Activated naive CD4-positive, alpha-beta T cell (primary cell): ENCODE data around the gene TBX4.

Experiments used
- DNase-seq, 4 experiments: peaks; one replicate each; lab custom pipeline; 2025; lab: John Stamatoyannopoulos, UW

The TBX4 gene

DNA sequence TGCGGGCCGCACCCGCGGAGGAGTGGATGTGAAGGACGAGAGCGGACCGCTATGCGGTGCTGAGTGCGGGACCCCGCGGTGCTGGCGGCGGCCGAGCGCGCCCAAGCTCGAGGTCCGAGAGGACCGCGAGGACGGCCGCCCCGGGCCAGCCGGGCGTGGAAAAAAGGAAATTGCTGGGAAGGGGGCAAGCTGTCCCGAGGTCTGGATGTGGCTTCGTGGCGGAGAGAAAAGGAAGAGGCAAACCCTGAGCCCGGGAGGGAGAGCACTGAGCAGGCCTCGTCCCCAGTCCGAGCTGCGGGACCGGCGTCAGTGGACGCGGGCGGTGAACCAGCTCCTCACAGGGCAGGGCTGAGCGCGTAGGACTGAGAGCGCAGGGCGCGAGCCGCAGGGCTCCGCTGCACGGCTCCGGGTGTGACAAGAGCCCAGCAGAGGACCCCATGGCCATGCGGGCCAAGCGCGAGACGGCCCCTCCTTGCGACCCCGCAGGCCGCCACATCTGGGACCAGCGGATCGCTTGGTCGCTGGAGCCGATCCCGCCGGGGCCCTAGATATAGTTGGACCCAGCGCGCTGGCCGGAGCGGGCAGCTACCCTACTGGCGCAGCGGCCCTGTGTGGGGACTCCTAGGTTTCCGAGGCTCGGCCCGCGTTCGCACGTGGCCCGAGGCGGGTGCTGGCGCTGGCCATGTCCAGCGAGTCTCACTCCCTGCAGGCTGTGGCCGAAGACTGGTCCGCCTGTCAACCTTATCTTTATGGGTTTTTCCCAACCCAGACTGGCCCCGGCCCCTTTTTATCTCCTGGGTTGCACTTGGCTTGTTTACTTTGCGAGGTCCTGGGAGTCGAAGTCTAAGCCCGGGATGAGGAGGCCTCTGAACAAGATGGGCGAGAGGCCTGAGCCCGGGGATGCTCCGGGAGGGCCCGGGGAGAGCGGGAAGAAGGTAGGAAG is 2.4 kb downstream of the TBX4 start:
- DNase-seq = no peak

DNA sequence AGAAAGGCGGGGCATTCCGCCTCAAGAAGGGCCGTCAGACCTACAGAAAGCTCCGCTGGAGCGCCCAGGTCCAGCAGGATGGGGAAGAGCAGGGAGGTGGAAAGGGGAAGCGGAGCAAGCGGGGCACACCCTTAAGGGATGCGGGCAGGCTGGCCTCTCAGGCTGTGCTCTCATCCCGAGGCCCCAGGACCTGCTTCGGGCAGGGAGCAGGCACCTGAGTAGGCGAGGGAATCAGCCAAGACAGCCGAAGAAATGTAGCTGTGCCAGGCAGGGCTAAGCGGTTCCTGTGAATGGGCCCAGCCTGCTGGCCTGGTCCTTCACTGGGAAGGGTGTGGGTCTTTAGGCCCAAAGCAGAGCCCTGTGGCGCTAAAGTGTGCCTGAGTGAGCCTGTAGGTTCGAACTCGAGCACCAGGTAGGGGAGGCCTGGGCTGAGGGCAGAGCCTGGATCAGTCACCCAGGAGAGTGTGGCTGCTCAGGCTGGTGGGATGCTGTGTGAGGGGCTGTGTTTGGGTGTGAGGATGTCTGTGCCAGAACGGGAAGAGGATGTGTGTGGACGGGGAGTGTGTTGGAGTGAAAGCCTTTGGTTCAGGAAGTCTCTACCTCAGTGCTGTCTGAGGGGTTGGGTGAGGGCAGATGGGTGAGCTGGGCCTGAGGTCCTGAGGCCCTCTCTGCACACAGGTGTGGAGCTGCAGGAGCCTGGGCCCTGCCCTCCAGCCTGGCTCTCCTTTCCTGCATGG is 3.3 kb downstream of the TBX4 start:
- no peak for DNase-seq

DNA sequence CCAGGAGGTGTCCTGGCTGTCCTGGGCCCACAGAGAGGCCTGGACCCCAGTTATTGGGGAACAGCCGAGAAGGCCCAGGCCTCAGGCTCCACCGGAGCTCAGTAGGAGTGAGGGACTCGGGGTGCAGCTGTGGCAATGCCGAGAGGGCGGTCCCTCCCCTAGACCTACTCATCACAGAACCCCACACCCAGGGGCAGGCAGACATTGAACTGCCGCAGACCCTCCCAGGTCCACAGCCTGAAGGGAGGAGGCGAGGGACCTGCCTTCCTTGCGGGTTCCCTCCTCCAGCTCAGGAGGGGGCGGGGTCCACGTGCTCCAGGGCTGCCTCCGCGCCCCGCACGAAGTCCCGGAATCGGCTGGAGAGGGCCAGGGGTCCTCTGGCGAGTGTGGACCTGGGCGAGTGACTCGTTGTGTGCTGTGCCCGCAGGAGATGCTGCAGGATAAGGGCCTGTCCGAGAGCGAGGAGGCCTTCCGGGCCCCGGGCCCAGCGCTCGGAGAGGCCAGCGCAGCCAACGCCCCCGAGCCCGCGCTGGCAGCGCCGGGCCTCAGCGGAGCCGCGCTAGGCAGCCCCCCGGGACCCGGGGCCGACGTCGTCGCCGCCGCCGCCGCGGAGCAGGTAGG is 3.9 kb downstream of the TBX4 start:
- no peak for DNase-seq

DNA sequence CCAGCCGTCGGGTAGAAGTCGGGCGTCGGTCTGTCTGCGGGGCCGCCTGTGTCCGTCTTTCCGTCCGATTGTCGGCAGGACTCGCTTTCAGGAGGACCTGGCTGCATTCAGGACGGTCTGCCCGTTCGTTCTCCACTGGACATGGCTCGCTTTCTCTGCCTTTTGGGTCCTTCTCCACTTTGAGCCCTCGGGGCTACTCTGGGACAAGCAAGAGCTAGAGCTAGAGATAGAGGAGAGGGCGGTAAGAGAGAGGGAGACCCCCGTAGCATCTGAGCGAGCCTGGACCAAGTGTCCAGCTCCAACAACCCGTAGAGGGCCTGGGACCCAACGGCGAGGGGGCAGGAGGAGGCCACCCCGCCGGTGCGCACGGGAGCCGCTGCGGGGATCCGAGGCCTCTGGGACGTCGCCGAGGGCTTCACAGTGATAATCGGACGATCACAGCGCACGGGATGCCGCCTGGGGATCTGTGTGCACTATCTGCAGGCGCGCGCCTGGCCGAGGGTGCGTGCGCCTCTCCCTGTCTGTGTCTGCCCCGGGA is 4.5 kb downstream of the TBX4 start:
- DNase-seq = no peak

DNA sequence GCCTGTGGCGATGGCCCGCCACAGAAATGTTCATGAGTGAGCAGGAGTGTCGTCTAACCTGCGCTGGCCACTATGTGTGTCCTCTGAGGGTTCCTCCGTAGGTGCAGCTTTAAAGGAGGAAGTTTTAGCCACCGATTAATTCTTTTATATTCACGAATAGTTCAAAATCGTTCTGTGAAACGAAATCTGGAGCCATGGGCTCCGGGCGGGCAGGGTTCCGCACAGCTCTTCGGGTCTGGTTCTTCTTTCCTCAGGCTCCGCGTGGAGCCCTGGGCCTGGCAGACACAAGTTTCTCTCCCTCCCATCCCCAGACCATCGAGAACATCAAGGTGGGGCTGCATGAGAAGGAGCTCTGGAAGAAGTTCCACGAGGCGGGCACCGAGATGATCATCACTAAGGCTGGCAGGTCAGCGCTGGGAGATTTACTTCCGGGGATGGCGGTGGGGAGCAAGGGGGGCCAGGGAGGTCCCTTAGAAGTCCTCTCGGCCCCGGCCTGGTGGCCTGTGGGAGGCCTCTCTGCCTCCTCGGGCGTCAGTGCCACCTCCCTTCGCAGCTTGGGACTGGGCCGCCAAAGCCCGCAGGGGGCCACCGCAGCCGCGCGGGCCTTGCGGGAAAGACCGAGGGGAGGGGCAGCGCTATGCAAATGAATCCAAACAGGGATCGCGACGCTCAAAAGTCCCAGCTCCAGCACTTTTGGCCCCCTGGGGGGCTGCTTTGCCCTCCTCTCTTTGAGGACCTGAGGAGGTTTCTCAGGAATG is 5.2 kb downstream of the TBX4 start:
- no peak for DNase-seq

DNA sequence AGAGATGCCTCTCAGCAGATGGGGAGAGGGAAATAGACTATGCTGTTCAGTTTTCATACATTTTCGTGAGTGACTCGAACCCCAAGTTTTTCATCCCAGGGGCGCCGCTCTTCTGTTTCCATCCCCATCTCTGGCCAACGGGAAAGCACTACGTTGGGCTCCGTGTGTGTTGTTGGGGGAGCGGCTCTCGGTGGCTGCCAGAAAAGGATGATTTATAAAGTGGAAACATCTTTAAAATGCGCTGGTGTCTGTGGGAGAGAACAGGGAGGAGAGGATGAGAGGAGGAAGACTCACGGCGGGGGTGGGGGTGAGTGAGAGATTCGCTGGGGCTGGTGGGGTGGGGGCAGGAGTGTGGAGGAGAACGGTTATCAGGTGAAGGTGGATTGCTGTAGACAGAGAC is 5.8 kb downstream of the TBX4 start:
- DNase-seq = no peak

DNA sequence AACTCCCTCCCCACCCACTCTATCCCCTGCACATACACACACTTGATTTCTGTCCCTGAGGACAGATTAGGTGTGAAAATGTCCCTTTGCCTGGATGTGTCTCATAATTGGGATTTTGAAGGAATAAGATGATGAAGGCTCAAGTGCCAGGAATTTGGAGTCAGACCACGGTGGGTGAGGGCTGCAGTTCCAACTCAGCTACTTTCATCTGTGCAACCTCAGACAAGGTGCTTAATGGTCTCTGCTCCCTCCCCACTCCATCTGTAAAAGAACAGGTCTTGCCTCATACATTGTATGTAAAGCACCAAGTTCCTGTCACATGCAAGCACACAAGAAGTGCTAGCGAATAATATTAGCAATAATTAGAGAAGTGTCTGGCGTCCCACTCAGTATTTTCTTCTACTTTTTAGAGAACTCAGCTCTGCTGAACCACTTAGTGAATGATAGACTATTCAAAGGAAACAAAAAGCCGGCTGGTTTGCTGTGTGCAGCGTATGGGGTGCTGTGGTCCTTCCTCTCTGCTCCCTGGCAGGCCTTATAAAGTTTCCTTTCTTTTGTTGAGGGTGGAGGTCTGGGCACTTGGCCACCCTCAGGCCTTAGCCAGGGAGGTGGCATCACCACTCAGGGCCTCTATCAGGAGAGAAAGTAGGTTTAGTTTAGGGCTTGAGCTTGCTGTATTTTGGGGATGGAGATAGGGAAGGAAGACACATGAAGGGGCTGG is 6.4 kb downstream of the TBX4 start:
- DNase-seq = no peak

DNA sequence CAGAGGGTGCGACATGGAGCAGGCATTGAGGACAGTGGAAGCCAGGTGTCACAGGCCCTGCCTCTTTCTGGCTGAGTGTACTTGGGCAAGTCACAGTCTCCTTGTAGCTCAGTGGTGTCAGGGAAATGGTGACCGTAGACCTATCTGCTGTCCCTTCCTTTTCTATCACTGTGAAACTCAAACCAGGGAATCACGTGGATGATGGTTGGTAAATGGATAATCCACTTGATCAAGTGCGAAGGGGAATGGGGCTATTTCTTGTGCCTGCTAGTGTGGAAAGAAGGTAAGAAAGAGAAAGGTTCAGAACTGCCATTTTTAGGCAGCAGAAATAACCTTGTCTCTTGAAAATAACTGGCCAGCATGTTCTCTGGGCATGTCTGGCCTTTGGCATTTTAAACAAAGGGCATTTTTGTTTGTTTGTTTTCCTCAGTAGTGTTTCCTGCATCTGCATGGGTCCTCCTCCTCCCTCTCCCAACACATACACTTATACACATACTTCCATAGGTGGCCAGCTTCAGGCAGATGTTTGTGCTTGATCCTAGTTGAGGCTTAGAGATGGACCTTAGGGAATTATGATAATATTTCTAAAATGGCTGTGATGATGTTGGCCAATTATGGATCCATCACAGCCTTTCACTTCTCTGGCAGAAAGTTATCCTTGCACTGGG is 7.1 kb downstream of the TBX4 start:
- DNase-seq = no peak

DNA sequence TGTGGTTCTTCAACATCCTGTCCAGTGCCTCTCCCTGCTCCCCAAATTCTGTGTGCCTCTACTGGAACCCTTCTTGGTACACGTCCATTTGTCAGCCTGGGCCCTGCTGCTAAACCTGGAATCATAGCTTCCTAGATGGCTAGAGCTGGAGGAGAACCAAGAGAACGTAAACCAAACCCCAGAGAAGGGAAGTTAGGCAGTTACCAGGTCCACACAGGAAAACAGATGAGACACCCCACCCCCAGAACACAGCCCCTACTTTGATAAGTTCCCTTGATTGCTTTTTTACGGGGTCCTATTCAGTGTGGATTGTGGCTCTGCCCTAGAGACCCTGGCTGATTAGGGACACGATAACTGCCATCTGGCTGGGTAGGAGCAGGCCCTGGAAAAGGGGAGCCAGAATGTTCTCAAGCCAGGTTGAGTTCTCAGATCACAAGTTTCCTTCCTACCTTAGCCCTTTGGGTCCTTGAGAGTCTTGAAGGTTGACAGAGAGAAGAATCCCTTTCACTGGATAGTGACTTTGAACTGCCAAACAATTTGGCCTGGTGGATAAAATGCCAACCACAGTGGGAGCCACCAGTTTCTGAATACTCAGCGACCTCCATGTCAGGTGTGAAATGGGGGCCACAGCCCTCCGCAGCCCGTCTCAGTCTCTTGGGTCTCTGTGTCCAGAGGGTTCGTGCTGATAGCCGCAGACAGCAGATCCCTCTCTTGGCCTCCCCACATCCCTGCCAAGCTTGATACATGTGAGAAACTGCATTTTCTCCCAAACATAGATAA is 7.9 kb downstream of the TBX4 start:
- DNase-seq = no peak

DNA sequence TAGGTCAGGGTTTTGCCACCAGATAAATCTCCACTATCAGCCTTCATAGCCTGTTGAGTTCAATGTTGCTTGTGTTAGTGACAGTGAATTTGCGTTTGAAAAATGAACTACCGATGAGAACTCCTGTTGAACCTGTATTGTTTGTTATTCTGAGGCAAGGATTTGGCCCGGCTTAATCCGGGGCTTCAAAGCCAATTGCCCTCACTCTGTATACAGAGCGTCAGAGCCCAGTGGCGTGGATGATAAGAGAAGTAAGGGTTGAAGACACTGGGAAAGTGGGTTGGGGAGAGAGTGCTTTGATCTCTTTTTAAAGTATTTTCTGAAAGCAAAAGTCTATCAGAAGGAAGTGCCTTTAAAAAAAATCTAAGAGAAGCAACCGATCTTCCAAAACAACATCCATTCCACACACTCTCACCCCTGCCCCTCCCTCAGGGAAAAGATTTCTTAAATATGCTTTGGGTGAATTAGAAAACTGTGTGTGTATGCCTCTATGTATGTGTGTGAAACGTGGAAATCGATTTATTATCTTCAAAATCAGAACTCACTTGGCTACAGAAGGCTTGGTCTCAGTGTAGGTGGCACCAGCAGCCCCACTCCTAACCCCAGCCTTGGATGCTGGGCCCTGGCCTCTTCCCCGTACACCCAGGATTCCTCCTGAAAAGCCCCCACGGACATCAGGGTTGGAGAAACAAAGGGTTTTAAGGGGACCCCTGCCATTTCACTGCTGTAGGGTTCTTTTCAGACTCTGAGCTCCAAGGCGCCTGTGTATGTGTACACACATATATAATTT is 8.8 kb downstream of the TBX4 start:
- DNase-seq = no peak

DNA sequence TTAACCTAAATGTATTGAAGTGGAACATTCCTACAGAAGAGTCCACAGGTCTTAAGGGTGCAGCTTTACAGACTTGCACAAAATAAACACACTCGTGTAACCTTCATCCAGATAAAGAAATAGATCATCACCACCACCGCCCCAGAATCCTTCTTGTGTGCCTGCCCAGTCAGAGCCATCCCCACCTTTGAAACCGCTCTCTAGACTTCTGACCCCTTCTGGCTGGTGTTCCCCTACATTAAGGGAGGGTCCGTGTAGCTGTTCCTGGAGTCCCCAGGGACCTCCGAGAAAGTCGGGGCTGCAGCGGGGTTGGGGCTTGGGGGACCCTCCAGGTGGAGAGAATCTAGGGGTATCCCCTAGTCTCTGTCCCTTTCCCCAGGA is 9.4 kb downstream of the TBX4 start:
- no peak for DNase-seq

DNA sequence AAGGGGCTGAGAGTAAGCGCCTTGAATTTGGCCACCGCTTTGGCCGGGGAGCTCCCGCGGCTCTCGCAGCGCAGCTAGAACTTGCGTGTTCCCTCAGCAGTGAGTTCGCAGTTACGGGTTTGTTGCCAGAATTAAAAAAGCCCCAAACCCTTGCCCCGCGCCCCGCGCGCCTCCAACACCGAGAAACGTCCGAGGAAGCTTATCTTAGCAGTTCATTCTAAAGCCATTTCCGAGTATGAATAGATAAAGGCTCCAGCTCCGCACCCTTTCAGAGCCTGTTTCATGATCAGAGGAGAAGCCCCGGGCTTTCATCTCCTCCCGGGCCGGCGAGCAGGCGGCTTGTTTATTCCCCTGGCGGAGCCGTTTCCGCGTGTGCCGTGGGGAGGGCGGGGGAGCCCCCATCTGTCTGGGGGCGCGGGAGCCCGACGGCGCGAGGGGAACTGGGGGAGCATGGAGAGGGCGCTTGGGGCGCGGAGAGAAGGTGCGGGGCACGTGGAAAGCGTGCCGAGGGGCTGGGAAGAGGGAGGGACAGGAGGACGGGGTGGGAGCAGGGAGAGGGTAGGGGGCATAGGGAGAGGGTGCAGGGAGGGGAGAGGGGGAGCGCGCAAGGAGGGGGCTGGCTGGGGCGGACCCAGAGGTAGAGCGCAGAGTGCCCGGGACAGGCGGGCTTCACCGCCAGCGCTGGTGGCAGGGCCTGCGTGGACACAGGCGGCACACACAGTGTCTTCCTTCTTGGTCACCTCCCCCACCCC is 9.9 kb downstream of the TBX4 start:
- no peak for DNase-seq

DNA sequence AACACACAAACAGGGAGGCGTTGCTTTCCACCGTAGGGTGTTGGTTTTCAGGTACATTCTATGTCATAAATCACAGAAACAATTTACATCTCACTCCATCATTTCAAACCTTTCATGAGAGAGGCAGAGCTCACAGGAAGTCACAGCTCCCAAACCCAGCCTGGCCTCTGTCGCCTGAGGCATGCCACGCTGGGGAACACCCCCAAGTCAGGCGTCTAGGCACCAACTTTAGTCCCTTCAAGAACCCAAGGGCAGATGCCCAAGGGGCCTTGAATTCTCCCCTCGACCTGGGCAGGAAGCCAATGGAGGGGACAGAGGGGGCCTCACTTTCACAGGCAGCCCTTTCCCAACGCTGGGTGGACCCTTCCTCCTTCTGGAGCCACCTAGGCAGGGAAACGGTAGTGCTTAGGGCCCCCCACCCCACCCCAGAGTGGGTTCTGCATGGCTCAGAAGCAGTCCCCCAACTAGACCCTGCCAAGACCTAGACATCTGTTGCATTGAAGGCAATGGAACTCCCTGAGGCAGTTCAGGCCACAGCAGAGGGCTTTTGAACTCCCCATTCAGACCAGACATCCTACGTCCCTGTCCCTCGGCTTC is 10.6 kb downstream of the TBX4 start:
- DNase-seq = no peak

DNA sequence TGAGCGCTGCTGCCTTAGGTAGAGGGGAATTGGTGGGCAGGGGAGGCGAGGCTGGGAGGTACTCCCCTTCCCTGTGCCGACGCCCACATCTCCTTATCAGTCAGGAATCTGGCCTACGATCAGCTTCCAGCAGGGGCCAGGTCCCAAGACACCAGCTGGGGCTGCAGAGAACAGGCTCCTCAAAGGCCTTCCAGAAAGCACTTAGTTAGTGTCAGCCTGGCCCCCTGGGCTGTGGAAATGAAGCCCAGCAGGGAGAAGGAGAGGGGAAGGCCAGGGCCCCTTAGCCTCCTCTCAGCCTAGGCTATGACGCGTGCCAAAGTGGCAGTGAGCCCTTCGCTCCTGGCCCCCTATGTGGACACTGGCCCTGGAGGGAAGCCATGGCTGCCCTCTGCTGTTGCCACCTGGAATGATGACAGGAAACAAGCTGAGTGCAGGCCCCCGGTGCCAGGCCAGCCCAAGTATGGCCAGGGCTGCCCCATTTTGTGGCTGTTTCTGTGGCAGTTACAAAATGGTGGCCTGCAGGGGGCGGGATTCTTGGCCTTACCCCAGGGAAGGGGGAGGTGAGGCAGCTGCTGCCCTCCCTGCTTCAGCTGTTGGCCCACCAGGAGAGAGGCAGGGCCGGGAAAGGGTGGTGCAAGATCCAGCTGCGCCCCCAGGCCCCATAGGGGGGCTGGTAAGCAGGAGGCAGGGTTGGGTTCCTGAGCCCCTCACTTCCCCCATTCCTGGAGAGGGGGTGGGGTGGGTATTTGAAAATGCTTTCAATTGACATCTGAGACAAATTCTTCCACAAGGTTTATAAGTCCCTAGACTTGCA is 11.3 kb downstream of the TBX4 start:
- no peak for DNase-seq

DNA sequence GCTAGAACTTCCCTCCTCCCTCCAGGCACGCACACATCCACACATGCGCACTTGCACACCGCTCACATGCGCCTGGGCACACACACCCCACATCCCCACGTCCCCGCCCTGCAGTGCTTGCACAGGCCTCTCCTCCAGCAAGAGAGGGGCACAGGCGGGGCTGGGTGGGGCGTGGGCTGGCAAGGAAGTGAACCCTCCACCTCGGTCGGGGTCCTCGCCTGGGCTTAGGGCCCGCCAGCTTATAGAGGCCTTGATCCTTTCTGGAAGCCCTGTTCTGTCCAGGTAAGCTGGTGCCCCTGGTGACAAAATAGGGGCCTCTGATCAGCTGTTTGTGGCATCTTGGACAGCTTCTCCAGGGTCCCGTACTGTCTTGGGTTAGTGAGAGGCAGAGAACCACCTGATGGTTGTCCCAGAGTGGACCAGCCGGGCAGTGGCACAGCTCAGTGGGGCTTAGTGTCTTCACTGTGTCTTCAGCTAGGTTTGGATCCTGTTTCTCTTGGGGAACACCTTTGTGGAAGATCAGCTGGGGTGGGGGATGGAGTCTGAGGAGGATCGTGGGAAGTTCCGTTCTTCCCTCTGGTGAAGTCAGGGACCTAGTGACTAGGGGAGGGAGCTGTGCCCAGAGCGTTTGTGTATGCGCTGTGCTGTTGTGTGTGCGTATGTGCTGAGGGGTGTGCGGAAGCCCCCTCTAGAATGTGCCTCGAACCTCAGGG is 12.1 kb downstream of the TBX4 start:
- DNase-seq = no peak

DNA sequence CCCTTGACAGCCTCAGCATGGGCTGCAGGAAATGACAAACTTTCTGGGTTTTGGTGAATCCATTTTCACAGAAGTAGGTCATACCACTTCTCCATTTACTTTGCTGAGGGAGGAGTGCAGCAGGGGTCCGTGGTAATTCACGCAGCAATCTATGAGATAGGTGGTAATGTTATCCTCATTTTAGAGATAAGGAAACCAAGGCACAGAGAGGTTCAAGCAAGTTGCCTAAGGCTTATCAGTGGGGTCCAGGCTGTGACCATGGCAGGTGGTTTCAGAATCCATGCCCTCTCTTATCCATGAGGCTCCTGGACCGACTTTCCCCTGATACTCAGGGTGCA is 12.6 kb downstream of the TBX4 start:
- DNase-seq = no peak
